GM06990 (cell line): Measurements from ENCODE around the gene KIF3A.
A peak's percentile ranks its signal among the peaks of the same experiment; 100 is the strongest.

Source experiments
- DNase-seq: peaks from one replicate; pipeline ENCODE4 v3.0.0-alpha.2; 2011; ENCODE audit not compliant: insufficient read length; ENCODE audit errors: extremely low read depth
- H3K27me3 ChIP-seq: replicated peaks from 2 replicates; pipeline ENCODE4 v1.6.0; 2011; ENCODE audit warnings: low read length; ENCODE audit not compliant: control insufficient read depth, insufficient read depth
- H3K36me3 ChIP-seq: 2 replicates; pipeline ENCODE4 v1.5.1; 2011; ENCODE audit warnings: low read length; ENCODE audit not compliant: control insufficient read depth, insufficient read depth
- H3K4me3 ChIP-seq: replicated peaks from 2 replicates; pipeline ENCODE4 v1.5.1; 2011; ENCODE audit warnings: low read depth, mild to moderate bottlenecking, control low read depth, low read length
- TF ChIP-seq, protein P1 (sequence below): IDR thresholded peaks from 2 replicates; pipeline ENCODE4 v1.5.1; 2011; ENCODE audit warnings: low read length, control low read depth, mild to moderate bottlenecking, inconsistent platforms; ENCODE audit not compliant: insufficient read depth, poor library complexity, severe bottlenecking

The KIF3A gene

GRCh38 chr5:132664696-132665209 lies 72.6 kb downstream of the KIF3A start:
- no peaks in the 10 kb centered on the region for H3K27me3 ChIP-seq
- H3K4me3 ChIP-seq, result no peak overlapping the region
- TF ChIP-seq, protein P1, sequence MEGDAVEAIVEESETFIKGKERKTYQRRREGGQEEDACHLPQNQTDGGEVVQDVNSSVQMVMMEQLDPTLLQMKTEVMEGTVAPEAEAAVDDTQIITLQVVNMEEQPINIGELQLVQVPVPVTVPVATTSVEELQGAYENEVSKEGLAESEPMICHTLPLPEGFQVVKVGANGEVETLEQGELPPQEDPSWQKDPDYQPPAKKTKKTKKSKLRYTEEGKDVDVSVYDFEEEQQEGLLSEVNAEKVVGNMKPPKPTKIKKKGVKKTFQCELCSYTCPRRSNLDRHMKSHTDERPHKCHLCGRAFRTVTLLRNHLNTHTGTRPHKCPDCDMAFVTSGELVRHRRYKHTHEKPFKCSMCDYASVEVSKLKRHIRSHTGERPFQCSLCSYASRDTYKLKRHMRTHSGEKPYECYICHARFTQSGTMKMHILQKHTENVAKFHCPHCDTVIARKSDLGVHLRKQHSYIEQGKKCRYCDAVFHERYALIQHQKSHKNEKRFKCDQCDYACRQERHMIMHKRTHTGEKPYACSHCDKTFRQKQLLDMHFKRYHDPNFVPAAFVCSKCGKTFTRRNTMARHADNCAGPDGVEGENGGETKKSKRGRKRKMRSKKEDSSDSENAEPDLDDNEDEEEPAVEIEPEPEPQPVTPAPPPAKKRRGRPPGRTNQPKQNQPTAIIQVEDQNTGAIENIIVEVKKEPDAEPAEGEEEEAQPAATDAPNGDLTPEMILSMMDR, result no peak
- H3K36me3 ChIP-seq, result no peaks in the 10 kb centered on the region
- no peak for DNase-seq

DNA sequence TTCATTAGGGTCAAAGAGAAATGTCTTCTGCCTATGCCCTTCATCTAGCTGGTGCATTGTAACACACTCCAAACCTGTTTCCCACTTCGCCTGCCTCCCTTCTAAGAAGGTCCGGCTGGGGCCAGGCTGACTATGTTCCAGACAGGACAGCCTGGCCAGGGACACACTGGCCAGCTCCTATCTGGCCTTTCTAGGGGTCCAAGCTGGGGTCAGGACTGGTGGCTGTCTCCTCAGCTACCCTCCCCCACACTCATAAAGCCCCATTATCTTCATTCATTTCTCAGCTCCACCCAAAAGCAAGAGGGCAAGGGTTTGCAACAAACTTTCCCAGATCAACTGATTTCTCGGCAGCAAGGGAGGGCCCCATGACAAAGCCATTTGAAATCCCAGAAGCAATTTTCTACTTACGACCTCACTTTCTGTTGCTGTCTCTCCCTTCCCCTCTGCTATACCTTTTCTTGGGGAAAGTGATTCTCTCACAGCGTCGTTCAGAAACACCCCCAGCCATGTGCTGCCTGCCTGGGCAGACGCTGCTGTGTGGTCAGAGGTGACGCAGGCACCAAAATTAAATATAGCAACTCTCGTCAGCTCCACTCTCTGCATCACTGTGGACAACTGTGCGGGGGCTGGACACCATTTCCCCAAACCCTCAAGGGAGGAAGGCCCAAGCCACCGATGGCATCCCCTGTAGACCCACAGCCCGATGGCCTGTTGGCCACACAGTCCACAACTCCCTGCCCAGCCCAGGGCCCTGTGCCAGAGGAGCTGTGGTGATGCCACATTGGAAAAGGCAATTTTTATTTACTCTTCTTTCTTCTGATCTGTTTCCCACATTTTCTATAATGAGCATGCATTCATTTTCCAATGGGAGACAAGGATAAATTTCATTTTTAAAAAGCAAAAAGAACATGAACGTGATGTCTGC lies 73.3 kb downstream of the KIF3A start:
- no peaks in the 10 kb centered on the region for H3K27me3 ChIP-seq
- peak; percentile 75 for DNase-seq
- TF ChIP-seq, protein P1, result no peak

GRCh38 chr5:132662925-132663770 lies 74.2 kb downstream of the KIF3A start:
- Histone ChIP-seq H3K27me3 (no peaks in the 10 kb centered on the region), H3K36me3 (no peaks in the 10 kb centered on the region), H3K4me3 (no peak overlapping the region)
- DNase-seq, result peak; percentile 89
- TF ChIP-seq, protein P1, result no peak

More for the DNA sequence above, 73.3 kb downstream of the KIF3A start:
- Histone ChIP-seq H3K36me3 (no peaks in the 10 kb centered on the region), H3K4me3 (no peak overlapping the region)

GRCh38 chr5:132662004-132662401 lies 75.3 kb downstream of the KIF3A start:
- TF ChIP-seq, protein P1, result no peak
- peak; percentile 61 for DNase-seq
- Histone ChIP-seq H3K36me3 (no peaks in the 10 kb centered on the region), H3K27me3 (no peaks in the 10 kb centered on the region), H3K4me3 (no peak overlapping the region)

DNA sequence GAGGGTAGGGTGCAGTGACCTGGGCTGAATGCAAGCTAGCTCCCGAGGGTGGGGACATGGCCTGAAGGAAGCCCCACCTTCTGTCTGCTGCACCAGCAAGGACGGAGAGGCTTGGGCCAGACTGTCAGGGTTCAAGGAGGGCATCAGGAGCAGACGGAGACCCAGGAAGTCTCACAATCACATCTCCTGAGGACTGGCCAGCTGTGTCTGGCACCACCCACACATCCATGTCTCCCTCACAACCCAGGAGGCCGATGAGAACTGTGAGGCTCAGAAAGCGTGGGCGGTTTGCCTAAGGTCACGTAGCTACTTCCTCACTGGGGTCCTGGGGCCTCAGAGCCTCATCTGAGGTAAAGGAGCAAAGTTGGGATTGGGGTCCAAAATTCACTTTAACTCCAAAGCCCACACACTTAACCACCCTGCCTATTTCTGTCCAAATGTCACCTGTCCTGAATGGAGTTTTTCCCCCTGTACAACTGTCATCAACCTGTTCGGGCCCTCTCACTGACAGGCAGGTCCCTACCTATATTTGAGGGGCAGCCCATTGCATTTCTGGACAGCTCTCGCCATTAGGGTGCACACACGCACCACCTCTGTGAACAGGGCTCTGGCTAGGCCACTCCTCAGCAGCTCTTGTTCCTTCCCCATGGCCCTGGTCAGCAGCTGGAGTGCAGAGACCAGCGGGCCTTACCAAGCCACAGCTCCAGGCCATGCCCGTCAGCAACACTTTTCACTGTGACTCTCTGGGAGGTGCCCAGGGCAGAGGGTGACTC lies 75.9 kb downstream of the KIF3A start:
- Histone ChIP-seq H3K36me3 (no peaks in the 10 kb centered on the region), H3K27me3 (no peaks in the 10 kb centered on the region), H3K4me3 (no peak overlapping the region)
- DNase-seq, result peak; percentile 59
- TF ChIP-seq, protein P1, result peak; percentile 2
